ENCODE measurements around the gene ARID1B. TPM values are rescaled to one million over a fixed set of nuclear protein-coding genes. Genes with fewer than 3 reads are reported as not detected.

The ARID1B gene
- total RNA-seq (100 to 1,000 TPM; 123 to 223 (median 149) TPM), polyA plus RNA-seq (10 to 100 TPM; 17.7 to 29.1 (median 18.9) TPM)
- long read RNA-seq, donor 1, full-length matches to known transcripts, result 60 of 60 reads
- long read RNA-seq, donor 1, partial matches to known transcripts, result 0 of 60 reads
- long read RNA-seq, donor 1, other reads (novel, unspliced or antisense), result 0 of 60 reads
- long read RNA-seq, donor 2, full-length matches to known transcripts, result 44 of 49 reads
- long read RNA-seq, donor 2, partial matches to known transcripts, result 5 of 49 reads
- long read RNA-seq, donor 2, other reads (novel, unspliced or antisense), result 0 of 49 reads

DNA sequence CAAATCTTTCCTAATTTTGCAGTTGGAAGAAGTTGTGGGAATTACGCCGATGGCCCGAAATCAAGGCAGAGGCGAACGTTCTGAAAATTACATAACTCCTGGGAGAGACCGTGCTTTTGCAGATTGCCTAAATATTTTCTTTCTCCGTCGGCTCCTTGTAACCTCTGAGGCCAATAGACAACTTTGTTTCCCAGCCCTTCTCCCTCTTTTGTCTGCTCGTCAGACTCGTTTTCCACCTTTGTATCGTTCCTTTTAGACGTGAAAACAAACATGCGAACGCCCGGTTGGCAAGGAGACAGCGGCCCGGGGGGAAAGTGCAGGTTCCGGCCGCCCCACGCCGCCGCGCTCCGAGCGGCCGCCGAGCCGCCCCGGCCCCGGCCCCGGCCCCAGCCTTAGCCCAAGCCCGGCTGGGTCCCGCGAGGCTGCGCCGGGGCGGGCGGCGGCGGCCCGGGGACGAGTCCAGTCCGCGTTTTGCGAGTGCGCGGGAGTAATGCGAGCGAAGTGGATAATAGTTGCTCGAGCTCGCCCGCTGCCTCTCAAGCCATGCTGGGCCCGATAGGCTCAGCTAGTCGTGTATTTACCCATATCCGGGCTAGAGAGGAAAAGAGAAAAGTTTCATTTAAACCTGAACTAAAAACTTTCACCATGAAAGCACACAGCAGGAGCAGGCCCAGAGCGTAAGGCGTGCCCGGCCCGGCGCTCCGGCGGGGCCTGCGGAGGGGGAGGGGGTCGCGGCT lies at the start of gene ARID1B:
Gene ARID1B (plus strand): TSS at position 539 of the 737 bp plus-strand sequence. CDS start 303 bp downstream, outside the sequence.
- H3K36me3 ChIP-seq, result no peaks in the 10 kb centered on the region
- peak within 1 kb of the TSS; percentile 65 to 90 (median 72) for H3K4me3 ChIP-seq
- WGBS, 5 donors, result 0 to 1% (median 0%) methylated on average over 59 to 65 of the region's 65 CpGs
- H3K4me1 ChIP-seq, result peaks cover 6 to 55% (median 38%) of the 10 kb centered on the region in 6 donors
- DNase-seq, result peak; percentile 97
- intact Hi-C loops (cut with DNase I; ENCODE audit: low total_unique reads), result loop anchor here (5.0 kb wide), 1 partner anchor 90 kb away; no protein-coding TSS in a partner anchor
- H3K27ac ChIP-seq, result peak within 1 kb of the TSS; percentile 95 to 98 (median 98)
- no peaks in the 10 kb centered on the region for H3K9me3 ChIP-seq
- TF ChIP-seq, protein P1, sequence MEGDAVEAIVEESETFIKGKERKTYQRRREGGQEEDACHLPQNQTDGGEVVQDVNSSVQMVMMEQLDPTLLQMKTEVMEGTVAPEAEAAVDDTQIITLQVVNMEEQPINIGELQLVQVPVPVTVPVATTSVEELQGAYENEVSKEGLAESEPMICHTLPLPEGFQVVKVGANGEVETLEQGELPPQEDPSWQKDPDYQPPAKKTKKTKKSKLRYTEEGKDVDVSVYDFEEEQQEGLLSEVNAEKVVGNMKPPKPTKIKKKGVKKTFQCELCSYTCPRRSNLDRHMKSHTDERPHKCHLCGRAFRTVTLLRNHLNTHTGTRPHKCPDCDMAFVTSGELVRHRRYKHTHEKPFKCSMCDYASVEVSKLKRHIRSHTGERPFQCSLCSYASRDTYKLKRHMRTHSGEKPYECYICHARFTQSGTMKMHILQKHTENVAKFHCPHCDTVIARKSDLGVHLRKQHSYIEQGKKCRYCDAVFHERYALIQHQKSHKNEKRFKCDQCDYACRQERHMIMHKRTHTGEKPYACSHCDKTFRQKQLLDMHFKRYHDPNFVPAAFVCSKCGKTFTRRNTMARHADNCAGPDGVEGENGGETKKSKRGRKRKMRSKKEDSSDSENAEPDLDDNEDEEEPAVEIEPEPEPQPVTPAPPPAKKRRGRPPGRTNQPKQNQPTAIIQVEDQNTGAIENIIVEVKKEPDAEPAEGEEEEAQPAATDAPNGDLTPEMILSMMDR (IDR thresholded peaks at IDR 0.05 in 8 of 11, conservative IDR thresholded peaks at IDR 0.05 in 3 of 11), result no peak
- TF ChIP-seq POLR2AphosphoS5 (IDR thresholded peaks at IDR 0.05) (peak; percentile 87 to 90 (median 89)), POLR2A (IDR thresholded peaks at IDR 0.05) (peak in 2 of 3 donors; percentile 51 to 73)
- no peaks in the 10 kb centered on the region for H3K27me3 ChIP-seq (replicated peaks in 1 of 7)

DNA sequence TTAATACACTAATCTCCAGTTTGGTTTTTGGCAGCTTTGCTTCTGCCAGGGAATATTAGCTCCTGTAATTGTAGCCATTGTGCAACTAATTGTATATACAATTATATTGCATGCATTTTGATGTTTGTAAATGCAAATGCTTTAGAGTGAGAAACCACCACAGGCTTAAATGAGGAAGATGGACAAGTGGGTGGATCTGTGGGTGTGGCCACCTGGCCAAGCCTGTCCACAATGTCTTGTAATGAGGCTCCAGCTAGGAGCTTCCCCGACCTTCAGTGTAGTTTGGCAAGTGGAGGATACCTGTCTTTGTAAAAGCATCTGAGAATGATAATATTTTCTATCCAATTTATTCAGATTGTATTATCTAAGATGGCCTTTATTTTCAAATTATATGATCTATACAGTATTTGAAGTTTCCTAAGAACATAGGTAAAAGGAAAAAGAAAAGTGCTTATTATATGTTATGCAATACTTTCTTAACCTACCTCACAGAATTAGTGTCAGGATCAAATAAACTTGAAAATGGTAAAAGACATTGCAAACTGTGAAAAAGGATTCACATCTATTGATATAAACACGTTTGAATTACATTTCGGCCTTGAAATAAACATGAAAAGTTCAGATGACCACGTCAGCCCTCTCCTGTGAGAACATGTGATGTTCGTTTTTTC lies 49.3 kb upstream of the ARID1B start:
- intact Hi-C loops (cut with DNase I; ENCODE audit: low total_unique reads), result no loop called here
- H3K4me1 ChIP-seq, result peaks cover 0 to 8% (median 0%) of the 10 kb centered on the region in 6 donors
- DNase-seq, result no peak
- H3K9me3 ChIP-seq, result no peaks in the 10 kb centered on the region
- H3K4me3 ChIP-seq, result no peak overlapping the region
- no peak overlapping the region for H3K27ac ChIP-seq
- WGBS, 5 donors, result 78 to 88% (median 86%) methylated on average over 5 of the region's 5 CpGs
- TF ChIP-seq POLR2AphosphoS5 (IDR thresholded peaks at IDR 0.05), result no peak
- no peak for TF ChIP-seq POLR2A (IDR thresholded peaks at IDR 0.05)
- TF ChIP-seq, protein P1 (IDR thresholded peaks at IDR 0.05 in 8 of 11, conservative IDR thresholded peaks at IDR 0.05 in 3 of 11), result no peak
- no peaks in the 10 kb centered on the region for H3K27me3 ChIP-seq (replicated peaks in 1 of 7)
- H3K36me3 ChIP-seq, result no peaks in the 10 kb centered on the region

DNA sequence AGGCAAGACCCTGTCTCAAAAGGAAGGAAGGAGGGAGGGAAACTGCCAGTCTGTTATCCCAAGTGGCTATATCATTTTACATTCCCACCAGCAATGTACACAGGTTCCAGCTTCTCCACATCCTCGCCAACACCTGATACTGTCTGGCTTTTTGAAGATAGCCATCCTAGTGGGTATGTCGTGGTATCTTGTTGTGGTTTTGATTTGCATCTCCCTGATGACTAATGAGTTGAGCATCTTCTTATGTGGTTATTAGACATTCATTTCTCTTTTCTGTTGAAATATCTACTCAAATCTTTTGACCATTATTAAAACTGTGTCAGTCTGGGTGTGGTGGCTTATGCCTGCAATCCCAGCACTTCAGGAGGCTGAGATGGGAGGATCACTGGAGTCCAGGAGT lies 47.9 kb upstream of the ARID1B start:
- 58 to 64% (median 62%) methylated on average over 2 of the region's 2 CpGs for WGBS, 5 donors
- Histone ChIP-seq H3K27me3 (replicated peaks in 1 of 7) (no peaks in the 10 kb centered on the region), H3K36me3 (no peaks in the 10 kb centered on the region), H3K9me3 (no peaks in the 10 kb centered on the region), H3K4me1 (peaks cover 0 to 8% (median 0%) of the 10 kb centered on the region in 6 donors), H3K27ac (no peak overlapping the region), H3K4me3 (no peak overlapping the region)
- TF ChIP-seq, protein P1 (IDR thresholded peaks at IDR 0.05 in 8 of 11, conservative IDR thresholded peaks at IDR 0.05 in 3 of 11), result no peak
- no peak for TF ChIP-seq POLR2AphosphoS5 (IDR thresholded peaks at IDR 0.05)
- no peak for TF ChIP-seq POLR2A (IDR thresholded peaks at IDR 0.05)
- intact Hi-C loops (cut with DNase I; ENCODE audit: low total_unique reads), result no loop called here
- DNase-seq, result no peak
